Glutamatergic neuron (in vitro differentiated cells): Measurements from ENCODE around the gene MAP3K9. TPM values are rescaled to one million over a fixed set of nuclear protein-coding genes. Genes with fewer than 3 reads are reported as not detected.

Source experiments
- DNase-seq: peaks from one replicate; pipeline ENCODE4 v3.0.0; 2022
- H3K27ac Mint-ChIP-seq: one replicate; pipeline ENCODE4 v1.8.0; 2020; ENCODE audit warnings: mild to moderate bottlenecking, mixed read lengths, inconsistent platforms; ENCODE audit not compliant: unreplicated experiment
- H3K27me3 Mint-ChIP-seq: one replicate; pipeline ENCODE4 v1.8.0; 2020; ENCODE audit warnings: mild to moderate bottlenecking, moderate library complexity, mixed read lengths, inconsistent platforms; ENCODE audit not compliant: unreplicated experiment
- H3K36me3 Mint-ChIP-seq: one replicate; pipeline ENCODE4 v1.8.0; 2020; ENCODE audit warnings: mild to moderate bottlenecking, mixed read lengths, inconsistent platforms; ENCODE audit not compliant: unreplicated experiment
- H3K4me1 Mint-ChIP-seq: one replicate; pipeline ENCODE4 v1.8.0; 2020; ENCODE audit warnings: mild to moderate bottlenecking, low read depth, mixed read lengths, inconsistent platforms; ENCODE audit not compliant: unreplicated experiment
- H3K4me3 Mint-ChIP-seq: one replicate; pipeline ENCODE4 v1.8.0; 2020; ENCODE audit warnings: mild to moderate bottlenecking, mixed read lengths, inconsistent platforms; ENCODE audit not compliant: unreplicated experiment
- H3K9me3 Mint-ChIP-seq: one replicate; pipeline ENCODE4 v1.8.0; 2020; ENCODE audit warnings: mild to moderate bottlenecking, moderate library complexity, mixed read lengths, inconsistent platforms; ENCODE audit not compliant: unreplicated experiment
- CTCF ChIP-seq: fragments of 200-600 bp; sonication (generic); IDR thresholded peaks from one replicate; pipeline ENCODE4 v1.5.0; 2021; ENCODE audit not compliant: partially characterized antibody, unreplicated experiment
- total RNA-seq: library from RNA; stranded (reverse); fragmentation: NEBNext Ultra II Directional; extraction: Animal tissue kit (Norgen Biotek cat#: 25700); gene quantifications from one replicate; pipeline ENCODE4 v1.2.1, GENCODE V29; 2021; ENCODE audit not compliant: unreplicated experiment

The MAP3K9 gene
- total RNA-seq, 1 donor from 2014 or later = 20.0 TPM

GRCh38 chr14:70821584-70822529 lies 12.5 kb upstream of the MAP3K9 start:
- TF ChIP-seq CTCF = no peak
- peak; percentile 56 for DNase-seq
- H3K4me3 Mint-ChIP-seq = peak overlapping the region; percentile 86
- no peak overlapping the region for H3K27ac Mint-ChIP-seq
- no peaks in the 10 kb centered on the region for H3K36me3 Mint-ChIP-seq
- H3K9me3 Mint-ChIP-seq = peaks cover 3% of the 10 kb centered on the region
- H3K4me1 Mint-ChIP-seq = peaks cover 2% of the 10 kb centered on the region
- H3K27me3 Mint-ChIP-seq = peaks cover 10% of the 10 kb centered on the region

GRCh38 chr14:70816525-70816924 lies 7.2 kb upstream of the MAP3K9 start:
- Mint-ChIP-seq H3K9me3 (no peaks in the 10 kb centered on the region), H3K4me1 (peaks cover 4% of the 10 kb centered on the region), H3K36me3 (no peaks in the 10 kb centered on the region), H3K27me3 (peaks cover 7% of the 10 kb centered on the region), H3K4me3 (no peak overlapping the region), H3K27ac (no peak overlapping the region)
- no peak for DNase-seq
- TF ChIP-seq CTCF = no peak

GRCh38 chr14:70814466-70814865 lies 5.2 kb upstream of the MAP3K9 start:
- Mint-ChIP-seq H3K27ac (no peak overlapping the region), H3K27me3 (peaks cover 2% of the 10 kb centered on the region), H3K36me3 (no peaks in the 10 kb centered on the region), H3K9me3 (no peaks in the 10 kb centered on the region), H3K4me3 (no peak overlapping the region), H3K4me1 (peaks cover 4% of the 10 kb centered on the region)
- no peak for DNase-seq
- no peak for TF ChIP-seq CTCF

GRCh38 chr14:70812124-70812818 lies 3.0 kb upstream of the MAP3K9 start:
- no peak overlapping the region for H3K4me3 Mint-ChIP-seq
- no peak for DNase-seq
- TF ChIP-seq CTCF = no peak
- H3K36me3 Mint-ChIP-seq = no peaks in the 10 kb centered on the region
- no peaks in the 10 kb centered on the region for H3K27me3 Mint-ChIP-seq
- H3K4me1 Mint-ChIP-seq = peaks cover 10% of the 10 kb centered on the region
- H3K27ac Mint-ChIP-seq = no peak overlapping the region
- no peaks in the 10 kb centered on the region for H3K9me3 Mint-ChIP-seq

- no peak for TF ChIP-seq CTCF
- H3K4me3 Mint-ChIP-seq = no peak overlapping the region
- DNase-seq = no peak
- H3K9me3 Mint-ChIP-seq = no peaks in the 10 kb centered on the region
- peaks cover 10% of the 10 kb centered on the region for H3K4me1 Mint-ChIP-seq
- no peak overlapping the region for H3K27ac Mint-ChIP-seq
- H3K27me3 Mint-ChIP-seq = no peaks in the 10 kb centered on the region
- no peaks in the 10 kb centered on the region for H3K36me3 Mint-ChIP-seq
Measured at GRCh38 chr14:70811578-70811977, 2.3 kb upstream of the MAP3K9 start.
